Germinal center (tissue), 1 donor: ENCODE measurements around the gene NTN4.
"Not testable (repeated sequence)": the region's sequence is repeated elsewhere in the genome, so short reads cannot be mapped to it uniquely, and the experiment has no call there.

Experiments
- DNase-seq: peaks from one replicate; pipeline ENCODE4 v3.0.0; 2012; ENCODE audit warnings: mixed read lengths, low spot score

Gene NTN4

GRCh38 chr12:95790033-95790916 is at the start of gene NTN4:
NTN4 (minus strand) TSS chr12:95790764; CDS start chr12:95790309, 455 bp downstream.
- DNase-seq: peak; percentile 38

- DNase-seq: no peak
Measured at GRCh38 chr12:95838125-95838524, 47.6 kb upstream of the NTN4 start.

- DNase-seq: no peak
Measured at GRCh38 chr12:95837240-95838038, 46.9 kb upstream of the NTN4 start.

GRCh38 chr12:95836630-95837239 is 46.2 kb upstream of the NTN4 start:
- DNase-seq: no peak

GRCh38 chr12:95836185-95836609 is 45.6 kb upstream of the NTN4 start:
- DNase-seq: no peak

- no peak for DNase-seq
Measured at GRCh38 chr12:95834572-95834971, 44.0 kb upstream of the NTN4 start.

GRCh38 chr12:95830335-95831089 is 39.9 kb upstream of the NTN4 start:
- no peak for DNase-seq

GRCh38 chr12:95829395-95829794 is 38.8 kb upstream of the NTN4 start:
- DNase-seq: no peak

GRCh38 chr12:95820096-95820703 is 29.6 kb upstream of the NTN4 start:
- no peak for DNase-seq

GRCh38 chr12:95815632-95816212 is 25.2 kb upstream of the NTN4 start:
- DNase-seq: peak; percentile 32

- not testable (repeated sequence) for DNase-seq
Measured at GRCh38 chr12:95812155-95812554, 21.6 kb upstream of the NTN4 start.

GRCh38 chr12:95810411-95810810 is 19.8 kb upstream of the NTN4 start:
- no peak for DNase-seq

- DNase-seq: no peak
Measured at GRCh38 chr12:95809000-95809680, 18.6 kb upstream of the NTN4 start.

GRCh38 chr12:95808146-95808545 is 17.6 kb upstream of the NTN4 start:
- DNase-seq: no peak

- no peak for DNase-seq
Measured at GRCh38 chr12:95805864-95806671, 15.5 kb upstream of the NTN4 start.

GRCh38 chr12:95804291-95804690 is 13.7 kb upstream of the NTN4 start:
- no peak for DNase-seq

- DNase-seq: no peak
Measured at GRCh38 chr12:95803817-95804216, 13.3 kb upstream of the NTN4 start.

GRCh38 chr12:95802482-95803270 is 12.1 kb upstream of the NTN4 start:
- no peak for DNase-seq

- DNase-seq: no peak
Measured at GRCh38 chr12:95796982-95797289, 6.4 kb upstream of the NTN4 start.
